MCF 10A (cell line): ENCODE data around the gene PLEKHG3. TPM values are rescaled to one million over a fixed set of nuclear protein-coding genes. Genes with fewer than 3 reads are reported as not detected.

Source experiments
- Bru-seq: library from RNA; stranded (reverse); fragments of 400-500 nt; gene quantifications from one replicate; lab custom pipeline; 2021; lab: Mats Ljungman, UMichigan
- BruChase-seq, 2 experiments: library from RNA; stranded (reverse); fragments of 400-500 nt; gene quantifications; one replicate each; lab custom pipeline; 2021; lab: Mats Ljungman, UMichigan
- BruUV-seq: library from RNA; stranded (reverse); fragments of 400-500 nt; replicated peaks from 2 replicates; lab custom pipeline; 2021; lab: Mats Ljungman, UMichigan
- CTCF ChIA-PET: fragments of 300-600 bp; sonication (Branson Sonifier 250); formaldehyde crosslinking; extraction: SDS; loops from one replicate; lab custom pipeline; 2021; ENCODE audit warnings: antibody characterized with exemption, inconsistent platforms; lab: Yijun Ruan, JAX
- POLR2A ChIA-PET: fragments of 300-600, 350-650 bp; sonication (Branson Sonifier 250); formaldehyde crosslinking; extraction: SDS; loops from one replicate; lab custom pipeline; 2020; ENCODE audit warnings: antibody characterized with exemption, inconsistent platforms; lab: Yijun Ruan, JAX
- DNase-seq: peaks from one replicate; pipeline ENCODE4 v3.0.0-alpha.2; 2018; ENCODE audit not compliant: unreplicated experiment
- H3K27ac Mint-ChIP-seq: one replicate; pipeline ENCODE4 v1.8.0; 2022; ENCODE audit warnings: mild to moderate bottlenecking, low read depth, mixed read lengths; ENCODE audit not compliant: unreplicated experiment
- H3K27me3 Mint-ChIP-seq: one replicate; pipeline ENCODE4 v1.8.0; 2022; ENCODE audit warnings: mixed read lengths; ENCODE audit not compliant: insufficient read depth, unreplicated experiment
- H3K36me3 Mint-ChIP-seq: one replicate; pipeline ENCODE4 v1.8.0; 2022; ENCODE audit warnings: mild to moderate bottlenecking, moderate library complexity, mixed read lengths; ENCODE audit not compliant: insufficient read depth, unreplicated experiment
- H3K4me1 Mint-ChIP-seq: one replicate; pipeline ENCODE4 v1.8.0; 2022; ENCODE audit warnings: mixed read lengths; ENCODE audit not compliant: insufficient read depth, unreplicated experiment
- H3K4me3 Mint-ChIP-seq: one replicate; pipeline ENCODE4 v1.8.0; 2022; ENCODE audit warnings: mild to moderate bottlenecking, moderate library complexity, mixed read lengths; ENCODE audit not compliant: unreplicated experiment
- H3K9me3 Mint-ChIP-seq: one replicate; pipeline ENCODE4 v1.8.0; 2022; ENCODE audit warnings: mixed read lengths; ENCODE audit not compliant: unreplicated experiment
- intact Hi-C: fragments of 100-400 bp; cut with micrococcal nuclease; formaldehyde crosslinking; loops from 2 replicates; pipeline ENCODE4 v1.14.1; 2022
- long read RNA-seq: library from polyadenylated mRNA; stranded (forward); transcript quantifications from one replicate; pipeline ENCODE4 v2.0.0, GENCODE V29; 2022
- total RNA-seq: library from RNA; stranded (reverse); gene quantifications from 2 replicates; pipeline ENCODE4 v1.2.3, GENCODE V29; 2022
- TF ChIP-seq, protein P1 (sequence below): fragments of 200-600 bp; IDR thresholded peaks from one replicate; pipeline ENCODE4 v1.8.0; 2022; ENCODE audit warnings: antibody characterized with exemption, mild to moderate bottlenecking; ENCODE audit not compliant: unreplicated experiment

The PLEKHG3 gene
- total RNA-seq (52.9 and 72.8 TPM in 2 replicates), Bru-seq, nascent RNA (percentile 62 among the genes with signal in this experiment), BruChase-seq, experiment 1, labeled RNA remaining after a 6-hour chase (percentile 63 among the genes with signal in this experiment), BruChase-seq, experiment 2, labeled RNA remaining after a 2-hour chase (percentile 63 among the genes with signal in this experiment)
- long read RNA-seq, full-length matches to known transcripts, result 4 of 18 reads
- long read RNA-seq, partial matches to known transcripts, result 9 of 18 reads
- long read RNA-seq, other reads (novel, unspliced or antisense), result 5 of 18 reads

DNA sequence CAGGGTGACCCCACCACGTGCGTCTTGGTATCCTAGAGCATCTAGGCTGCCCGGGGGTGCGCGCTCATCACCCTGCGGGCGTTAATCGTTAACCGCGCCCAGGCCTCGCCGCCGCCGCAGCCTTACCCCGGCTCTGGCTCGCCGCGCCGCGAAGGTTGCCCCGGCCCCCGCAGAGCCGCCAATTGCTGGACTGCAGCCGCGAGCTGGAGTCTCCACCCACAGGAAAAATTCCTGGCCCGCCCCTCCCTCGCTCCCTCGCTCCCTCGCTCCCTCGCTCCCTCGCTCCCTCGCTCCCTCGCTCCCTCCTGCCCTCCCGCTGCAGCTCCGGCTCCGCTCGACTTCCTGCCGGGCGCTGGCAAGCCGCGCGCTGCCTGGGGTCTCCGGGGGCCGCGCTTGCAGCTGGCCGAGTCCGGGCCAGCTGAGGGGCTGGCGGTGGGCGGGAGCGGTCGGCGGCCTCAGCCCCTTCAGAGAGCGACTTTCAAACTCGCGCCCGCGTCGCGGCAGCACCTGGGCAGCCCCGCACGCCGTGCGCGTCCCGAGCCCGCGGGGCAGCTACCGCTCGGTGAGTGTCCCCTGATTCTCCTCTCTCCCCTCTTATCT lies at the start of gene PLEKHG3:
Gene PLEKHG3 (plus strand): TSS at position 282 of the 600 bp plus-strand sequence. CDS start 23,208 bp downstream, outside the sequence.
- Mint-ChIP-seq H3K27ac (peak within 1 kb of the TSS; percentile 49), H3K4me1 (peaks cover 53% of the 10 kb centered on the region), H3K36me3 (no peaks in the 10 kb centered on the region), H3K4me3 (peak within 1 kb of the TSS; percentile 81), H3K27me3 (no peaks in the 10 kb centered on the region), H3K9me3 (no peaks in the 10 kb centered on the region)
- no TSS peak for BruUV-seq
- peak; percentile 80 for DNase-seq
- ChIA-PET POLR2A (interaction anchor here (0.6 to 11.2 kb wide), 19 partner anchors 11 to 202 kb away, joined by 3 to 386 read pairs (median 8); partner anchors contain the start of gene ZBTB1), CTCF (interaction anchor here (0.7 to 4.6 kb wide), 9 partner anchors 16 to 220 kb away, joined by 3 to 40 read pairs (median 5); no protein-coding TSS in a partner anchor)
- intact Hi-C loops, result loop anchor here (2.0 kb wide), 1 partner anchor 33 kb away; no protein-coding TSS in a partner anchor
- TF ChIP-seq, protein P1, sequence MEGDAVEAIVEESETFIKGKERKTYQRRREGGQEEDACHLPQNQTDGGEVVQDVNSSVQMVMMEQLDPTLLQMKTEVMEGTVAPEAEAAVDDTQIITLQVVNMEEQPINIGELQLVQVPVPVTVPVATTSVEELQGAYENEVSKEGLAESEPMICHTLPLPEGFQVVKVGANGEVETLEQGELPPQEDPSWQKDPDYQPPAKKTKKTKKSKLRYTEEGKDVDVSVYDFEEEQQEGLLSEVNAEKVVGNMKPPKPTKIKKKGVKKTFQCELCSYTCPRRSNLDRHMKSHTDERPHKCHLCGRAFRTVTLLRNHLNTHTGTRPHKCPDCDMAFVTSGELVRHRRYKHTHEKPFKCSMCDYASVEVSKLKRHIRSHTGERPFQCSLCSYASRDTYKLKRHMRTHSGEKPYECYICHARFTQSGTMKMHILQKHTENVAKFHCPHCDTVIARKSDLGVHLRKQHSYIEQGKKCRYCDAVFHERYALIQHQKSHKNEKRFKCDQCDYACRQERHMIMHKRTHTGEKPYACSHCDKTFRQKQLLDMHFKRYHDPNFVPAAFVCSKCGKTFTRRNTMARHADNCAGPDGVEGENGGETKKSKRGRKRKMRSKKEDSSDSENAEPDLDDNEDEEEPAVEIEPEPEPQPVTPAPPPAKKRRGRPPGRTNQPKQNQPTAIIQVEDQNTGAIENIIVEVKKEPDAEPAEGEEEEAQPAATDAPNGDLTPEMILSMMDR, result no peak

DNA sequence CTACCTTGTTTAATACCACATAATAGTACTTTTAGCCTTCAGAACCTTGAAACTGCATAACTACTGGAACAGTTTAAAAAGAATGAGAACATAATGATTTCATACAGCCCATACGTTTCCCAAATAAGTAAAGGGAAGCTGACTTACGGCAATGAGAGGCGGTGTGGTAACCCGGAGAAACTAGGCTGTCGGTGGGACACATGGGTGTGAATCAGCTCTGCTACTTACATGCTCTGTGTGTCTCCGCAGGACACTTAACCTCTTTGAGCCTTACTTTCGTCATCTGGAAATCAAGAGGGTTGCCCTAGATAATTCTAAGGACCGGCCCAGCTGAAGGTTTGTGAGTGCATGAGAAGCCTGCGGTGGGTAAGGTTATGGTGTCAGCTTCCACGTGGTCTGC lies 49.3 kb upstream of the PLEKHG3 start:
- H3K4me1 Mint-ChIP-seq, result peaks cover 29% of the 10 kb centered on the region
- no peak for DNase-seq
- BruUV-seq, result no TSS peak
- TF ChIP-seq, protein P1, result no peak
- ChIA-PET POLR2A (interaction anchor here (1.2 to 2.7 kb wide), 9 partner anchors 9 to 107 kb away, joined by 3 to 16 read pairs (median 5); partner anchors contain the start of gene PLEKHG3), CTCF (interaction anchor here (0.9 to 3.0 kb wide), 3 partner anchors 15 to 168 kb away, joined by 3 to 18 read pairs (median 8); no protein-coding TSS in a partner anchor)
- intact Hi-C loops, result no loop called here
- no peaks in the 10 kb centered on the region for H3K9me3 Mint-ChIP-seq
- H3K27ac Mint-ChIP-seq, result peak overlapping the region; percentile 75
- H3K4me3 Mint-ChIP-seq, result no peak overlapping the region
- peaks cover under 1% of the 10 kb centered on the region for H3K27me3 Mint-ChIP-seq
- no peaks in the 10 kb centered on the region for H3K36me3 Mint-ChIP-seq

DNA sequence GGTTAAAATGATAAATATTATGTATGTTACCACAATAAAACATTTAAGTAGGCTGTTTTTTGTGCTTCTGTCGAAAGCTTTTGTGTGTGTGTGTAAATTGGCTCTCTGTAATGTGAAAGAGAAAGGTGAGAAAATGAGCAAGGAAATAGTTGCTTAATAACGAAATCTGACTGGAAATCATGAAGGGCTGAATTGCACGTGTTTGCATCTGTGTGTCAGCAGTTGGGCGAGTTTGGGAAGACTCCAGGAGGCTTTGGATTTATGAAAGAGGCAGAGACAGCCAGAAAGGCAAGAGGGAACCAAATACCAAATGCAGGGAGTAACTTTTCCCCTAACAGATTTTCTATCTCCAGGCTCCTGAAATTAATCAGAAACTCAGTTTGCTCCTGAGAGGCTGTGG lies 47.2 kb upstream of the PLEKHG3 start:
- intact Hi-C loops, result no loop called here

More for the DNA sequence above, 47.2 kb upstream of the PLEKHG3 start:
- no peaks in the 10 kb centered on the region for H3K9me3 Mint-ChIP-seq
- CTCF ChIA-PET, result no interaction called here
- DNase-seq, result peak; percentile 70
- TF ChIP-seq, protein P1, result no peak
- peak overlapping the region; percentile 55 for H3K27ac Mint-ChIP-seq
- no TSS peak for BruUV-seq
- peaks cover 12% of the 10 kb centered on the region for H3K27me3 Mint-ChIP-seq
- H3K4me3 Mint-ChIP-seq, result no peak overlapping the region
- POLR2A ChIA-PET, result interaction anchor here (1.2 kb wide), 1 partner anchor 152 kb away, joined by 7 read pairs; the partner anchor contains the start of gene ZBTB1
- no peaks in the 10 kb centered on the region for H3K36me3 Mint-ChIP-seq
- H3K4me1 Mint-ChIP-seq, result peaks cover 26% of the 10 kb centered on the region
